ENCODE results near the gene HMOX2.

The HMOX2 gene

GRCh38 chr16:4499196-4499555, 23.0 kb downstream of the HMOX2 start (continued):
- TF ChIP-seq CREB5 (CRISPR knock-in tag; IDR thresholded peaks at IDR 0.05; ENCODE audit: low read depth), result no peak
- TF ChIP-seq TOX (CRISPR knock-in tag; IDR thresholded peaks at IDR 0.05; ENCODE audit: borderline replicate concordance), result no peak
- TF ChIP-seq POU6F1 (CRISPR knock-in tag; IDR thresholded peaks at IDR 0.05; ENCODE audit: borderline replicate concordance, low read depth), result no peak
- no peak for TF ChIP-seq OSR1 (CRISPR knock-in tag; IDR thresholded peaks at IDR 0.05)

- ATAC-seq, result peak; percentile 97
- TF ChIP-seq ESRRG (CRISPR knock-in tag; IDR thresholded peaks at IDR 0.05), result no peak
- peak; percentile 43; the same call in 1 of the 2 replicates for TF ChIP-seq PATZ1 (CRISPR knock-in tag; IDR thresholded peaks at IDR 0.05; ENCODE audit: borderline replicate concordance)
- peak; percentile 16; the same call in 1 of the 2 replicates for TF ChIP-seq ZFP3 (CRISPR knock-in tag; IDR thresholded peaks at IDR 0.05)
- TF ChIP-seq ISL1 (CRISPR knock-in tag; IDR thresholded peaks at IDR 0.05), result peak; percentile 37; the same call in 1 of the 2 replicates
These were observed 24.1 kb downstream of the HMOX2 start for GRCh38 chr16:4500272-4500671.

GRCh38 chr16:4501071-4501478, 24.9 kb downstream of the HMOX2 start:
- ATAC-seq, result peak; percentile 30
- TF ChIP-seq TSHZ2 (CRISPR knock-in tag; IDR thresholded peaks at IDR 0.05) (no peak), RARB (CRISPR knock-in tag; IDR thresholded peaks at IDR 0.05) (no peak), PATZ1 (CRISPR knock-in tag; IDR thresholded peaks at IDR 0.05; ENCODE audit: borderline replicate concordance) (no peak), OSR1 (CRISPR knock-in tag; IDR thresholded peaks at IDR 0.05) (no peak), SNAI2 (CRISPR knock-in tag; IDR thresholded peaks at IDR 0.05) (no peak), ZNF565 (CRISPR knock-in tag; conservative IDR thresholded peaks at IDR 0.05; ENCODE audit: low read depth) (no peak), CREB5 (CRISPR knock-in tag; IDR thresholded peaks at IDR 0.05; ENCODE audit: low read depth) (no peak), ZFP30 (CRISPR knock-in tag; IDR thresholded peaks at IDR 0.05) (no peak), CSDC2 (CRISPR knock-in tag; IDR thresholded peaks at IDR 0.05) (no peak), BACH2 (CRISPR knock-in tag; IDR thresholded peaks at IDR 0.05; ENCODE audit: borderline replicate concordance) (no peak), CSRNP3 (CRISPR knock-in tag; IDR thresholded peaks at IDR 0.05) (no peak), PPARA (CRISPR knock-in tag; IDR thresholded peaks at IDR 0.05; ENCODE audit: borderline replicate concordance) (no peak), ISL1 (CRISPR knock-in tag; IDR thresholded peaks at IDR 0.05) (no peak), TCF4 (CRISPR knock-in tag; IDR thresholded peaks at IDR 0.05; ENCODE audit: borderline replicate concordance) (no peak), ARNTL (CRISPR knock-in tag; IDR thresholded peaks at IDR 0.05; ENCODE audit: borderline replicate concordance, low read depth) (no peak)

Data from SK-N-SH treated with all-trans-retinoic acid at 6 μM for 48 hours (cell line).